IPS-NIHi11 (cell line): ENCODE measurements around the gene UBLCP1.
A peak's percentile ranks its signal among the peaks of the same experiment; 100 is the strongest.

Source experiments
- DNase-seq: peaks from one replicate; pipeline ENCODE4 v3.0.0; 2012; ENCODE audit warnings: mixed read lengths, low spot score

The UBLCP1 gene

DNA sequence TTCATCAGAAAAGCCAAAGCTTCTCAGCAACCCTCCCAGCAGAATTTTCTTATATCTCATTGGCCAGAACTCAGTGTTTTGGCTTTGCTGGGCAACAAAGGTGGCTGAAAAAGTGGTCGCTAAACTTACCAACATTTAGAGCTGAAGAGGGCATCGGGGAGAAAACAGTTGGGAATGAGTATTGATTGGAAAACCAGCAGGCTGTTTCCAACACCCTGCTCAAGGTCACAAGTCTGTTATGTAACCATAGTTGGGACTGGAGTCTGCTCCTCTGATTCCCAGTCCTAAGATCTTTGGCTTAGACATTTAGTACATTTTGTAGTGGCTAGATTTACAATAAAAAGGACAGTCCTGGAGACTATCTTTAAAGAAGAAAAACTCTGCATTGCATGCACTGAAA, 50.1 kb downstream of the UBLCP1 start:
- no peak for DNase-seq

GRCh38 chr5:159316519-159317383, 53.7 kb downstream of the UBLCP1 start:
- peak; percentile 62 for DNase-seq

GRCh38 chr5:159317849-159318248, 54.8 kb downstream of the UBLCP1 start:
- no peak for DNase-seq

DNA sequence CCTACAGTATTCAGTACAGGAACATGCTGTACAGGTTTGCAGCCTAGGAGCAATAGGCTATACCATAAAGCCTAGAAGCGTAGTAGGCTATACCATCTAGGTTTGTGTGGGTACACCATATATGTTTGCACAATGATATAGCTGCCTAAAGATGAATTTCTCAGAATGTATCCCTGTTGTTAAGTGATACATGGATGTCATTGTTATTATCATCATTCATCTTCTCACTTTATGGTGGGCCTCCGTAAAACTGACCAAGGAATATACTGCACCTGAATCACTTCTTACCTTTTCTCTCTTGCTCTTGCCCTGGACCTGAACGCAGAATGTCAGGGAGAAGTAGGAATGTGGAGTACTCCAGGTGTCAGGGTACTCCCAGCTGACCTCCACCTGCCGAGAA, 55.4 kb downstream of the UBLCP1 start:
- DNase-seq = no peak

- no peak for DNase-seq
Measured at GRCh38 chr5:159319363-159319762, 56.3 kb downstream of the UBLCP1 start.

- no peak for DNase-seq
Measured at GRCh38 chr5:159319832-159320231, 56.7 kb downstream of the UBLCP1 start.

DNA sequence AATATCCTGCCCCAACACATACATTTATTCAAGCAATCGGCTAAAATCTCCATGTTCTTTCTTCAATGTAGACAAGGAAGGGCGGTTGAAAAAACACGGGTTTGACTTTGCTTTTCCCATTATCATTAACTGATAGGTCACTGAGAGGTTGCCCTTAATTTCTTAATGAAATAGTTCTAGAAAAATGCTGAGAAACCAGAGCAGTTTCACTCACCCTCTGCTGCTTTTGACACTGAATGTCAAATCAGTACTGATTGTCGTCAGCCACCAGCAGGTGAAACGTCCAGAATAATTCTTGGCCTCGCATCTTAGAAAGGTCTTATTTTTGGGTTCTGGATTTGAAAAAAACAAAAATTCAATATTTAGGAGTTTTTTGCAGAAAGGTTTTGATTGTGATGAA, 59.1 kb downstream of the UBLCP1 start:
- DNase-seq = no peak

DNA sequence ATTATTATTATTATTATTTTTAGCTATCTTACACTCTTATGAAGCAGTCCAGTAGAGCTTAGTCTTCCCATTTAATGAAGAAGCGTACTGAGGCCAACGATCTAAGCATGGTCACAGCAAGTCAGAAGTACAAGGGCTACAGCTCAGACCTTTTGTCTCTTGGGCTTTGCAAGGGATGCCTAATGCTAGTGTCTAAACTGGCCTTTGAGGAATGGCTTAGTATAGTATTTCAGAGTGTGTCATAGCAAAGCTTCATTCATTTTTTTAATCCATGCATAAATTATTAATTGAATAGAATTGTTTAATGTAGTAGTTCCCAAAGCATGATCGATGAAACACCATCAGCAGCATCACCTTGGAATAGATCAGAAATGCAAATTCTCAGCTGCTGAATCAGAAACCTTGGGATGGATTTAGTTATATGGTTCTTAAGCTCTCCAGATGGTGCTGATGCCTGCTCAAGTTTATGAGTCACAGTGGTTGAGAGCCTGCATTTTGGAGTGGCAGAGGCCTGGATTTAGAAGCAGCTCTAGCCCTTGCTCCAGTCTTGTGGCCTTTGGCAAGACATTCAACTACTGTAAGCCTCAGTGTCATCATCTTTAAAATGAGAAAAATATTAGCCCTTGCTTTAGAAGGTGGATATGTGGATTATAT, 61.1 kb downstream of the UBLCP1 start:
- no peak for DNase-seq

- DNase-seq = no peak
Measured at GRCh38 chr5:159324986-159325385, 61.9 kb downstream of the UBLCP1 start.

- no peak for DNase-seq
Measured at GRCh38 chr5:159330131-159330800, 67.2 kb downstream of the UBLCP1 start, which contains the start of gene IL12B. TSS of gene IL12B (minus strand) at chr5:159330487. CDS start at chr5:159326782, 3,705 bp downstream.

DNA sequence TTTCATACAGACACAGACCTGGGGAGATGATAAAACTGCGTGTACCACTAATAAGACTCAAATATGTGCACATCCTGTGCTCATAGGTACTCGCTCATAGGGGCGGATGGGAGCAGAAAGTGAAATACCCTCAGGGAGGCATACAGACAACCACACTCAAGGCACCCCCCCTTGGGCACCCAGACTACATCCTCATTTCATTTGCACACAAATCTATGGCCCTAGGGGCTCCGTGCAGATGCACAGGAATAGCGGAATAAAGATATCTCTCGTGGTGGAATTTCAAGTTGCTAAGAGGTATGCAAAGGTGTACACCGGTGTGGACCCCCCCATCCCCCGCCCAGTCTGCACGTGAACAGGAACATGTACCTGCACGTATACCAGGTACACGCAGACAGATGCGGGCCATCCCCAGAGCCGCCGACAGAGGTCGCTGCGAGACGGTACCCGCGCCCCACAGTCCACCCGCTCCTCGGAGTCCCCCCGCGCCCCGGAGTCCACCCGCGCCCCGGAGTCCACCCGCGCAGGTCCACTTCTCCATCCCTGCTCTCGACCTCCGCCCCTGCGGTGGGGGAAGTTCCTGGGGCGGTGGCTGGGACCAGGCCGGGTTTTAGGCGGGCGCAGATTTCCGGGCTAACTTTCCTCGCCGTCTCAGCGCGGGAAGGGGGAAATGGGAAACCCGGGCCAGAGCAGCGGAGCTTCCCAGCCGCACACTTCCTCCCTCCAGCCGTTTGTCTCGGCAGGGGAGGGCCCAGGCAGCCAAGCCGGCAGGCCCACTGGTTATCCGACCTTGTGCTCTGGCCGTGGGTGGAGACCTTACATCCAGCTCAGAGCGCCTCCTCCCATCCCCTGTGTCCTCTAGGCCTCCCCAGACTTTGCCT, 68.2 kb downstream of the UBLCP1 start:
- DNase-seq = peak; percentile 86

GRCh38 chr5:159332800-159333544, 69.9 kb downstream of the UBLCP1 start:
- no peak for DNase-seq

- DNase-seq = no peak
Measured at GRCh38 chr5:159333545-159333925, 70.4 kb downstream of the UBLCP1 start.
